ENCODE measurements around the gene UVRAG. TPM values are rescaled to one million over a fixed set of nuclear protein-coding genes. Genes with fewer than 3 reads are reported as not detected.

Gene UVRAG
- total and polyA plus RNA-seq, 2 of the 4 experiments (the other 2 are of a cell fraction) = 5.6 to 10.9 TPM

- DNase-seq = no peak
- Histone ChIP-seq H4K5ac (ENCODE audit: low read depth, low read length) (no peak overlapping the region), H3K27me3 (ENCODE audit: control insufficient read depth, insufficient read depth, low read length) (no peaks in the 10 kb centered on the region), H2AK5ac (ENCODE audit: low read depth, low read length) (no peak overlapping the region), H3K56ac (ENCODE audit: extremely low read depth, insufficient read depth, low read length) (no peak overlapping the region), H3K79me1 (ENCODE audit: low read depth in 1 of 2, low read length in 2 of 2) (no peaks in the 10 kb centered on the region), H4K91ac (ENCODE audit: insufficient read depth, low read depth, low read length) (no peak overlapping the region), H3K4me2 (ENCODE audit: low read depth, low read length) (no peak overlapping the region), H3K14ac (replicated peaks; ENCODE audit: low read depth, low read length) (no peak overlapping the region), H4K8ac (ENCODE audit: low read depth in 2 of 2, low read length in 2 of 2) (no peak overlapping the region), H3K9me3 (ENCODE audit: control insufficient read depth, insufficient read depth, low read length) (no peaks in the 10 kb centered on the region), H4K20me1 (ENCODE audit: insufficient read depth, low read length) (no peaks in the 10 kb centered on the region), H3K4me1 (ENCODE audit: control insufficient read depth, insufficient read depth, low read length) (peaks cover 2% of the 10 kb centered on the region; the same call in 1 of the 2 replicates), H2BK15ac (ENCODE audit: low read depth, low read length) (no peak overlapping the region), H3K4ac (ENCODE audit: low read depth, low read length) (no peak overlapping the region), H2AK9ac (replicated peaks; ENCODE audit: low read depth, low read length, poor library complexity) (no peak overlapping the region), H2BK20ac (ENCODE audit: low read depth, low read length) (no peak overlapping the region), H2AFZ (replicated peaks; ENCODE audit: low read length, poor library complexity) (no peak overlapping the region), H2BK5ac (ENCODE audit: low read depth, low read length, poor library complexity, severe bottlenecking) (no peak overlapping the region), H3K4me3 (ENCODE audit: insufficient read depth, low read depth, low read length) (no peak overlapping the region), H3K23ac (ENCODE audit: low read depth, low read length) (no peak overlapping the region), H3K36me3 (ENCODE audit: control insufficient read depth, insufficient read depth, low read length) (no peaks in the 10 kb centered on the region), H3K9ac (ENCODE audit: low read depth, low read length) (no peak overlapping the region), H3K27ac (ENCODE audit: insufficient read depth, low read length) (no peak overlapping the region), H2BK120ac (ENCODE audit: low read depth, low read length) (no peak overlapping the region), H3K9me1 (ENCODE audit: insufficient read depth, low read length) (no peaks in the 10 kb centered on the region), H3K18ac (ENCODE audit: low read depth, low read length) (no peak overlapping the region)
- ATAC-seq (ENCODE audit: low read depth) = no peak
- BruUV-seq (replicated peaks) = no TSS peak
- intact Hi-C loops (cut with micrococcal nuclease) = no loop called here
- POLR2A ChIA-PET (ENCODE audit: unreplicated experiment) = interaction anchor here (0.5 kb wide), 1 partner anchor 53 kb away, joined by 3 read pairs; no protein-coding TSS in a partner anchor
- dilution Hi-C loops (cut with HindIII; ENCODE audit: low sequenced_read_pairs, unreplicated experiment) = no loop called here
- in situ Hi-C loops (cut with MboI; ENCODE audit: low sequenced_read_pairs) = no loop called here
- WGBS, 2 experiments (ENCODE audit: extremely low coverage in 2 of 2, insufficient read length in 1 of 2) = no CpG with 5 or more reads among the region's 6 CpGs
- CTCF ChIA-PET = interaction anchor here (0.6 to 1.2 kb wide), 3 partner anchors 15 to 41 kb away, joined by 3 read pairs; no protein-coding TSS in a partner anchor
- TF ChIP-seq FOS (IDR thresholded peaks at IDR 0.05; ENCODE audit: low read depth, low read length) (no peak), RCOR1 (IDR thresholded peaks at IDR 0.05; ENCODE audit: insufficient replicate concordance, low read length) (no peak), MAZ (IDR thresholded peaks at IDR 0.05; ENCODE audit: borderline replicate concordance, low read depth, low read length) (no peak), SMC3 (IDR thresholded peaks at IDR 0.05; ENCODE audit: low read depth, low read length) (no peak), MXI1 (IDR thresholded peaks at IDR 0.05; ENCODE audit: borderline replicate concordance, low read depth, low read length) (no peak), CTCF (conservative IDR thresholded peaks at IDR 0.05; ENCODE audit: low read depth, low read length) (no peak), NFE2L2 (IDR thresholded peaks at IDR 0.05; ENCODE audit: low read depth, low read length) (no peak), RFX5 (IDR thresholded peaks at IDR 0.05; ENCODE audit: low read depth, low read length) (no peak), CEBPB (IDR thresholded peaks at IDR 0.05; ENCODE audit: low read depth, low read length) (no peak)
- TF ChIP-seq, protein P1, sequence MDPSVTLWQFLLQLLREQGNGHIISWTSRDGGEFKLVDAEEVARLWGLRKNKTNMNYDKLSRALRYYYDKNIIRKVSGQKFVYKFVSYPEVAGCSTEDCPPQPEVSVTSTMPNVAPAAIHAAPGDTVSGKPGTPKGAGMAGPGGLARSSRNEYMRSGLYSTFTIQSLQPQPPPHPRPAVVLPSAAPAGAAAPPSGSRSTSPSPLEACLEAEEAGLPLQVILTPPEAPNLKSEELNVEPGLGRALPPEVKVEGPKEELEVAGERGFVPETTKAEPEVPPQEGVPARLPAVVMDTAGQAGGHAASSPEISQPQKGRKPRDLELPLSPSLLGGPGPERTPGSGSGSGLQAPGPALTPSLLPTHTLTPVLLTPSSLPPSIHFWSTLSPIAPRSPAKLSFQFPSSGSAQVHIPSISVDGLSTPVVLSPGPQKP (IDR thresholded peaks at IDR 0.05; ENCODE audit: borderline replicate concordance, low read depth, low read length) = no peak
- TF ChIP-seq, protein P2, sequence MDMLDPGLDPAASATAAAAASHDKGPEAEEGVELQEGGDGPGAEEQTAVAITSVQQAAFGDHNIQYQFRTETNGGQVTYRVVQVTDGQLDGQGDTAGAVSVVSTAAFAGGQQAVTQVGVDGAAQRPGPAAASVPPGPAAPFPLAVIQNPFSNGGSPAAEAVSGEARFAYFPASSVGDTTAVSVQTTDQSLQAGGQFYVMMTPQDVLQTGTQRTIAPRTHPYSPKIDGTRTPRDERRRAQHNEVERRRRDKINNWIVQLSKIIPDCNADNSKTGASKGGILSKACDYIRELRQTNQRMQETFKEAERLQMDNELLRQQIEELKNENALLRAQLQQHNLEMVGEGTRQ (IDR thresholded peaks at IDR 0.05; ENCODE audit: low read depth, low read length) = no peak
These were observed 316.9 kb downstream of the UVRAG start for GRCh38 chr11:76131671-76132631.

All from IMR-90 (cell line).